HepG2 (cell line): Measurements from ENCODE around the gene ZG16B. TPM values are rescaled to one million over a fixed set of nuclear protein-coding genes. Genes with fewer than 3 reads are reported as not detected.
A peak's percentile ranks its signal among the peaks of the same experiment; 100 is the strongest.

Experiments used
- ATAC-seq: fragments of 200-7000 bp; cut with Tn5 transposase; 3 replicates; pipeline ENCODE4 v1.9.1; 2020; ENCODE audit warnings: mild to moderate bottlenecking, moderate library complexity
- BruUV-seq: library from RNA; stranded (reverse); fragments of 400-500 nt; replicated peaks from 2 replicates; lab custom pipeline; 2021; lab: Mats Ljungman, UMichigan
- CTCF ChIA-PET: fragments of 300-600 bp; formaldehyde crosslinking; extraction: SDS; loops from one replicate; lab custom pipeline; 2021; ENCODE audit warnings: low total read pairs, inconsistent platforms, low intra/inter-chr PET ratio; lab: Yijun Ruan, JAX
- POLR2A ChIA-PET: fragments of 350-600 bp; sonication (Branson Sonifier 250); formaldehyde crosslinking; loops from one replicate; lab custom pipeline; 2020; ENCODE audit warnings: antibody characterized with exemption, inconsistent platforms; lab: Yijun Ruan, JAX
- DNase-seq: peaks from one replicate; pipeline ENCODE4 v3.0.0-alpha.2; 2015; ENCODE audit warnings: low spot score
- FAIRE-seq: peaks from 3 replicates; lab custom pipeline; 2011; peaks lifted over from hg19 to GRCh38; lab: Jason Lieb, UNC
- H2AFZ ChIP-seq: one replicate; pipeline ENCODE4 v1.6.1; 2011; ENCODE audit warnings: low read length, inconsistent platforms
- H3K27ac ChIP-seq: fragments of 300-600 bp; 3 replicates; pipeline ENCODE4 v1.8.0; 2011; ENCODE audit warnings: mixed run types, mild to moderate bottlenecking, mixed read lengths, low read length, inconsistent platforms; ENCODE audit not compliant: insufficient read depth; ENCODE audit errors: extremely low read length
- H3K27me3 ChIP-seq, 2 experiments: fragments of 200-600 bp in 1 of 2; 2 replicates in 1 of 2; 3 replicates in 1 of 2; pipeline versions ENCODE4 v1.6.0 to v1.8.0; 2011; ENCODE audit warnings: low read length in 2 of 2, mild to moderate bottlenecking in 2 of 2, moderate library complexity in 2 of 2, inconsistent platforms in 1 of 2; ENCODE audit not compliant: insufficient read depth in 2 of 2, control insufficient read depth in 1 of 2
- H3K36me3 ChIP-seq, 2 experiments: fragments of 200-600 bp in 1 of 2; replicated peaks in 1 of 2; 2 replicates in 1 of 2; 3 replicates in 1 of 2; pipeline versions ENCODE4 v1.5.1 to v1.8.0; 2011; ENCODE audit warnings: low read length in 2 of 2, inconsistent platforms in 1 of 2; ENCODE audit not compliant: insufficient read depth in 2 of 2, control insufficient read depth in 1 of 2
- H3K4me1 ChIP-seq: 2 replicates; pipeline ENCODE4 v1.5.1; 2012; ENCODE audit warnings: low read length, inconsistent platforms; ENCODE audit not compliant: insufficient read depth
- H3K4me2 ChIP-seq: 2 replicates; pipeline ENCODE4 v1.6.0; 2011; ENCODE audit warnings: low read depth, low read length, inconsistent platforms
- H3K4me3 ChIP-seq, 3 experiments: fragments of 200-600 bp in 1 of 3; sonication (generic), shearing (Covaris generic) in 1 of 3; replicated peaks in 1 of 3; 2 replicates each; pipeline ENCODE4 v1.5.1; 2011 to 2016; ENCODE audit warnings: low read length in 3 of 3, inconsistent platforms in 2 of 3, low read depth in 2 of 3, mild to moderate bottlenecking in 2 of 3, control low read depth in 1 of 3, mixed read lengths in 1 of 3; ENCODE audit not compliant: insufficient read depth in 1 of 3
- H3K79me2 ChIP-seq: one replicate; pipeline ENCODE4 v1.6.1; 2011; ENCODE audit warnings: low read length, inconsistent platforms; ENCODE audit not compliant: insufficient read depth
- H3K9ac ChIP-seq: 2 replicates; pipeline ENCODE4 v1.6.0; 2011; ENCODE audit warnings: mild to moderate bottlenecking, low read depth, low read length, inconsistent platforms; ENCODE audit not compliant: insufficient read depth
- H3K9me3 ChIP-seq: 2 replicates; pipeline ENCODE4 v1.5.1; 2012; ENCODE audit warnings: mild to moderate bottlenecking, low read length
- H4K20me1 ChIP-seq: 2 replicates; pipeline ENCODE4 v1.6.0; 2011; ENCODE audit warnings: inconsistent platforms, mild to moderate bottlenecking, low read length, moderate library complexity; ENCODE audit not compliant: insufficient read depth
- whole genome bisulfite sequencing: methylation state at CpG from one replicate; pipeline ENCODE4 v1.1.6; 2017; ENCODE audit warnings: low lambda C conversion rate; 5-methylcytosine and 5-hydroxymethylcytosine counted together
- in situ Hi-C: cut with HindIII; loops from 2 replicates; pipeline ENCODE4 v1.10.0; 2017; ENCODE audit warnings: low pct_unique_long_range_greater_than_20kb; ENCODE audit not compliant: extremely low pct_ligation_motif_present
- intact Hi-C: fragments of 100-400 bp; cut with micrococcal nuclease; formaldehyde crosslinking; loops from one replicate; pipeline ENCODE4 v1.10.0; 2022; ENCODE audit not compliant: unreplicated experiment
- polyA plus RNA-seq, 8 experiments: library from polyadenylated mRNA; depleted of rRNA in 3 of 8; stranded (reverse) in 7 of 8; unstranded in 1 of 8; fragments of >200 nt; fragmentation: Illumina TruSeq in 4 of 8; extraction: Trizol in 4 of 8; gene quantifications; 2 replicates each; pipeline versions ENCODE4 v1.2.1 to v1.2.3, GENCODE V29; 2011 to 2016; ENCODE audit warnings: low read depth in 4 of 8, missing spikeins in 1 of 8, mixed read lengths in 1 of 8; ENCODE audit not compliant: insufficient read depth in 1 of 8
- total RNA-seq, 5 experiments: library from RNA; depleted of rRNA; stranded (reverse); fragments of >200 nt; fragmentation: Illumina TruSeq; extraction: Trizol; gene quantifications; 2 replicates each; pipeline ENCODE4 v1.2.3, GENCODE V29; 2016; ENCODE audit warnings: low read depth in 1 of 5
- TF ChIP-seq, protein P1 (sequence below): sonication (generic); formaldehyde crosslinking; IDR thresholded peaks from 2 replicates; pipeline ENCODE4 v1.4.0; 2020; ENCODE audit warnings: missing genetic modification reagents
- TF ChIP-seq, protein P2 (sequence below): sonication (generic); formaldehyde crosslinking; IDR thresholded peaks from 2 replicates; pipeline ENCODE4 v1.8.0; 2022; ENCODE audit warnings: low read depth, missing genetic modification reagents

Gene ZG16B
- total and polyA plus RNA-seq, 2 of the 13 experiments (the other 11 are each of a cell fraction or from before 2014, with no cell fraction given), result 1.5 to 11.3 TPM

DNA sequence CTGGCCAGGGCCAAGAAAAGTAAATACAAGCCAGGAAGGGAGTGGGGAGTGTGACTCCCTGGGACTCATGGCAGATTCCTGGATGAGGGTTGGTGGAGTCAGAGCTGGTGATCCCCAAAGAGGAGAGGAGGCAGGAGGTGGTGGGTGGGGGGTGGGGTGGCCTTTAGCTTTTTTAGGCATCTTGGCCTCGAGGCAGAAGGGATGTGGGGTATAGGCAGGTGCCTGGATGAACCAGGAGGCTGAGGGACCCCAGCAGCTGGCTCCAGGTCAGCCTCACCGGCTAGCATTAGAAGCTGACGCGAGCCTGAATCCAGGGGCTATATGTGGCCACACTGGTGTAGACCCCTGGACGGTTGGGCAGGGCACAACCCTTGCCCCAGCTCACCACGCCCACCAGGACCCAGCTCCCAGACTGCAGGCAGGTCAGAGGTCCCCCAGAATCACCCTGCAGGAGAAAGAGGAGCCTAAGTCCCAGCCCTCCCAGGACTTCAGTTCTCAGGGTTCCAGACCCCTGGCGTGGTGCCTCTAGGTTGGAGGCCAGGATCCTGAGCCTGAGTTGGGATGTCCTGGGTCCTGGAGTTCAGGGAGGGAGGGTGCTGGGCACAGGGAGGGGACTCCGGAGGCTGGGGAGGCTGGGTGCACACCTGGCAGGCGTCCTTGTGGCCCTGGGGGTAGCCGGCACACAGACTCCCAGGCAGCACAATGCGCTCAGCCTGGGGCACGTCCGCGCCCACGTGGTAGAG is 45.6 kb upstream of the ZG16B start:
- no TSS peak for BruUV-seq
- CTCF ChIA-PET, result no interaction called here
- 80% methylated on average over 1 of the region's 15 CpGs for WGBS
- Histone ChIP-seq H3K27ac (no peak overlapping the region), H3K4me2 (peak overlapping the region; percentile 42), H4K20me1 (no peaks in the 10 kb centered on the region), H3K4me3 (peak overlapping the region in 1 of 3 experiments; percentile 19; a peak in 1 of 6 replicates), H2AFZ (no peak overlapping the region), H3K4me1 (peaks cover 18% of the 10 kb centered on the region), H3K27me3 (peaks cover 4 to 60% of the 10 kb centered on the region in 2 experiments; a peak in 4 of 5 replicates), H3K9ac (no peak overlapping the region), H3K79me2 (no peaks in the 10 kb centered on the region), H3K36me3 (no peaks in the 10 kb centered on the region), H3K9me3 (no peaks in the 10 kb centered on the region)
- ATAC-seq, result no peak; the same call in 2 of the 3 replicates
- in situ Hi-C loops (loop anchor here (5.0 kb wide), 1 partner anchor 43 kb away; no protein-coding TSS in a partner anchor), intact Hi-C loops (no loop called here)
- TF ChIP-seq, protein P1, sequence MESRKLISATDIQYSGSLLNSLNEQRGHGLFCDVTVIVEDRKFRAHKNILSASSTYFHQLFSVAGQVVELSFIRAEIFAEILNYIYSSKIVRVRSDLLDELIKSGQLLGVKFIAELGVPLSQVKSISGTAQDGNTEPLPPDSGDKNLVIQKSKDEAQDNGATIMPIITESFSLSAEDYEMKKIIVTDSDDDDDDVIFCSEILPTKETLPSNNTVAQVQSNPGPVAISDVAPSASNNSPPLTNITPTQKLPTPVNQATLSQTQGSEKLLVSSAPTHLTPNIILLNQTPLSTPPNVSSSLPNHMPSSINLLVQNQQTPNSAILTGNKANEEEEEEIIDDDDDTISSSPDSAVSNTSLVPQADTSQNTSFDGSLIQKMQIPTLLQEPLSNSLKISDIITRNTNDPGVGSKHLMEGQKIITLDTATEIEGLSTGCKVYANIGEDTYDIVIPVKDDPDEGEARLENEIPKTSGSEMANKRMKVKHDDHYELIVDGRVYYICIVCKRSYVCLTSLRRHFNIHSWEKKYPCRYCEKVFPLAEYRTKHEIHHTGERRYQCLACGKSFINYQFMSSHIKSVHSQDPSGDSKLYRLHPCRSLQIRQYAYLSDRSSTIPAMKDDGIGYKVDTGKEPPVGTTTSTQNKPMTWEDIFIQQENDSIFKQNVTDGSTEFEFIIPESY (CRISPR knock-in tag), result peak; percentile 40; the same call in 1 of the 2 replicates
- TF ChIP-seq, protein P2, sequence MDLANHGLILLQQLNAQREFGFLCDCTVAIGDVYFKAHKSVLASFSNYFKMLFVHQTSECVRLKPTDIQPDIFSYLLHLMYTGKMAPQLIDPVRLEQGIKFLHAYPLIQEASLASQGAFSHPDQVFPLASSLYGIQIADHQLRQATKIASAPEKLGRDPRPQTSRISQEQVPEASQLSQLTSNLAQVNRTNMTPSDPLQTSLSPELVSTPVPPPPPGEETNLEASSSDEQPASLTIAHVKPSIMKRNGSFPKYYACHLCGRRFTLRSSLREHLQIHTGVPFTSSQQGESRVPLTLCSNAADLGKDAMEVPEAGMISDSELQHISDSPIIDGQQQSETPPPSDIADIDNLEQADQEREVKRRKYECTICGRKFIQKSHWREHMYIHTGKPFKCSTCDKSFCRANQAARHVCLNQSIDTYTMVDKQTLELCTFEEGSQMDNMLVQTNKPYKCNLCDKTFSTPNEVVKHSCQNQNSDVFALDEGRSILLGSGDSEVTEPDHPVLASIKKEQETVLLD (CRISPR knock-in tag), result no peak
- no peak for FAIRE-seq
- POLR2A ChIA-PET, result interaction anchor here (1.1 kb wide), 1 partner anchor 7 kb away, joined by 3 read pairs; no protein-coding TSS in a partner anchor
- no peak for DNase-seq
